ENCODE measurements around the gene LRRC74B.
A peak's percentile ranks its signal among the peaks of the same experiment; 100 is the strongest.
"Not testable (repeated sequence)": the region's sequence is repeated elsewhere in the genome, so short reads cannot be mapped to it uniquely, and the experiment has no call there.

The LRRC74B gene

GRCh38 chr22:21032868-21033688, 12.7 kb upstream of the LRRC74B start:
- no peak for DNase-seq

- no peak for DNase-seq
Observed at GRCh38 chr22:21033895-21034294, 11.9 kb upstream of the LRRC74B start.

- DNase-seq, result no peak
Observed at GRCh38 chr22:21034989-21035388, 10.8 kb upstream of the LRRC74B start.

- no peak for DNase-seq
Observed at GRCh38 chr22:21038405-21038804, 7.3 kb upstream of the LRRC74B start.

GRCh38 chr22:21039158-21039557, 6.6 kb upstream of the LRRC74B start:
- not testable (repeated sequence) for DNase-seq

GRCh38 chr22:21041937-21042336, 3.8 kb upstream of the LRRC74B start:
- peak; percentile 48 for DNase-seq

- no peak for DNase-seq
Observed at GRCh38 chr22:21042978-21043859, 2.5 kb upstream of the LRRC74B start.

- DNase-seq, result no peak
Observed at GRCh38 chr22:21043860-21044535, 1.7 kb upstream of the LRRC74B start.

- peak; percentile 92 for DNase-seq
Observed at GRCh38 chr22:21044931-21045584, 688 bp upstream of the LRRC74B start.

- DNase-seq, result no peak
Observed at GRCh38 chr22:21047035-21047661, 1.4 kb downstream of the LRRC74B start.

GRCh38 chr22:21047730-21048129, 2.0 kb downstream of the LRRC74B start:
- DNase-seq, result no peak

GRCh38 chr22:21048448-21048847, 2.7 kb downstream of the LRRC74B start:
- DNase-seq, result not testable (repeated sequence)

- DNase-seq, result not testable (repeated sequence)
Observed at GRCh38 chr22:21048965-21049364, 3.2 kb downstream of the LRRC74B start.

GRCh38 chr22:21051145-21051830, 5.5 kb downstream of the LRRC74B start:
- no peak for DNase-seq

GRCh38 chr22:21051831-21052400, 6.2 kb downstream of the LRRC74B start:
- no peak for DNase-seq

- DNase-seq, result no peak
Observed at GRCh38 chr22:21052715-21053459, 7.1 kb downstream of the LRRC74B start.

GRCh38 chr22:21054046-21054713, 8.4 kb downstream of the LRRC74B start:
- no peak for DNase-seq

GRCh38 chr22:21054714-21055563, 9.2 kb downstream of the LRRC74B start:
- DNase-seq, result no peak

GRCh38 chr22:21055564-21055834, 9.8 kb downstream of the LRRC74B start:
- DNase-seq, result no peak

Measured in T1000 (cell line).